MM.1S (cell line): ENCODE data around the gene IER5.

Experiments used
- CTCF ChIP-seq: fragments of 300-600 bp; sonication (generic); IDR thresholded peaks from 2 replicates; pipeline ENCODE4 v1.5.1; 2016; ENCODE audit warnings: antibody characterized with exemption, low read length, mixed read lengths
- EZH2 ChIP-seq: fragments of 300-600 bp; sonication (generic); optimal IDR thresholded peaks from 2 replicates; pipeline ENCODE3; 2017; ENCODE audit warnings: low read depth, mild to moderate bottlenecking, antibody characterized with exemption, low read length, mixed read lengths
- EZH2phosphoT487 ChIP-seq: fragments of 300-600 bp; sonication (generic); IDR thresholded peaks from 2 replicates; pipeline ENCODE4 v1.6.1; 2018; ENCODE audit warnings: antibody characterized with exemption, low read length

GRCh38 chr1:181129771-181130606, 41.5 kb downstream of the IER5 start:
- no peak for TF ChIP-seq CTCF
- no peak for TF ChIP-seq EZH2phosphoT487
- TF ChIP-seq EZH2: no peak
